IPS-NIHi11 (cell line): ENCODE measurements around the gene REC114.
"Not testable (repeated sequence)": the region's sequence is repeated elsewhere in the genome, so short reads cannot be mapped to it uniquely, and the experiment has no call there.

Experiments used
- DNase-seq: peaks from one replicate; pipeline ENCODE4 v3.0.0; 2012; ENCODE audit warnings: mixed read lengths, low spot score

Gene REC114

DNA sequence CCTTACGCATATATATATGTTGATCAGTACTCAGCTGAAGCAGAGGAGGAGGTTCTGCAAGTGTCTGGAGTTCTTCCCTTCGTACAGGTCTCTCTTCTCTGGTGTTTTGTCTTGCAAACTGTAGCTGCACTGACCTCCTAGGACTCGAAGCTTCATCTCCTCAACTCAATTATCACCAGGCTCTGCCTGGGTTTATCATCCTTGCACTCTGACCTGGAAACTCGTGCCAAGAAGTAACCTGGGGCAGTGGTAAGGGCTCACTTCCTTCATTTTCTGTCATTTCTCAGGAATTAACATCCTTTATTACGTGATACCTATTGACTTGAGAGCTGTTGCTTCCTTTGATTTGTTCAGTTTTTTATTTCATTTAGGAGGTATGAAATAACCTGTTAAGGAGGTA lies 14.4 kb downstream of the REC114 start:
- no peak for DNase-seq

DNA sequence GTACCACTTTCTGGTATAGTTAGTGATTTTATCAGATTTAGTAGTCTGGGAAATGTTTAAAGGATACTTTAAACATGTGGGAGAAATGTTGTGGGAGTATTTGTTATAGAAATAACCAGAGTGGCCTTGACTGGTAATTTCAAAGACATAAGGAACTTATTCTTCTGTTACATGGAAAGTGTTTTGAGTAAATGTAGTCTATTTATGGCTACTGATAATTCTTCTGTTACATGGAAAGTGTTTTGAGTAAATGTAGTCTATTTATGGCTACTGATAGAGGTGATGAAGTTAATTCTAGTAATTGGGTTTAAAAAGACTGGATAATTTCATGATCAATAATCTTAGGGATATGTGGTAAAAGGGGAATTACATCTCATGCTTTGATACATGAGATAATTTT lies 17.7 kb downstream of the REC114 start:
- no peak for DNase-seq

DNA sequence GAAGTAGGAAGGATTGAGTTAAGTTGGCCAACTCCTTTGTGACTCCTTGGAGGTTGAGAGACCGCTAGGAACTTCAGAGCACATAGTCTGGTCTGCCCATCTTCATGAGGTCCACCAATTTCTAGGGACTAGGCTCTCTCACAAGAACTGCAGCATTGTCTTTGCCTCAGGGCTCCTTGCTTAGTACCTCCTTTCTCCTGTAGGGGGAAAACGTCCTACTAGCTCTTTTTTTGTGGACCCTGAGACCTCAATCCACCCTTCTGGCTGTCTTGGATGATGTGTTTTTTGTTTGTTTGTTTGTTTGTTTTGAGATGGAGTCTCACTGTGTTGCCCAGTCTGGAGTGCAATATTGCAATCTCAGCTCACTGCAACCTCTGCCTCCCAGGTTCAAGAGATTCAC lies 21.6 kb downstream of the REC114 start:
- peak; percentile 70 for DNase-seq

DNA sequence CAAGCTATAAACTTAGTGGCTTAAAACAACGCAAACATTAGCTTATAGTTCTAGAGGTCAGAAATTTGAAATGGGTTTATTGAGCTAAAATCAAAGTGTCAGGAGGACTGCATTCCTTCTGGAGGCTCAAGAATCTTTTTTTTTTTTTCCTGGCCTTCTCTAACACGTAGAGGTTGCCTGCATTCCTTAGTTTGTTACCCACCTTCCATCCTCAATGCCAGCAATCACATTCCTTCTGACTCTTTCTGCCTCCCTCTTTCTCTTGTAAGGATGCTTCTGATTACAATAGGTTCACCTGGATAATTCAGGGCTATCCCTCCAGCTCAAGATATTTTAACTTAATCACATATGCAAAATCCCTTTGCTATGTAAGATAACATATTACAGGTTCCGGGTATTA lies 24.8 kb downstream of the REC114 start:
- peak; percentile 33 for DNase-seq

DNA sequence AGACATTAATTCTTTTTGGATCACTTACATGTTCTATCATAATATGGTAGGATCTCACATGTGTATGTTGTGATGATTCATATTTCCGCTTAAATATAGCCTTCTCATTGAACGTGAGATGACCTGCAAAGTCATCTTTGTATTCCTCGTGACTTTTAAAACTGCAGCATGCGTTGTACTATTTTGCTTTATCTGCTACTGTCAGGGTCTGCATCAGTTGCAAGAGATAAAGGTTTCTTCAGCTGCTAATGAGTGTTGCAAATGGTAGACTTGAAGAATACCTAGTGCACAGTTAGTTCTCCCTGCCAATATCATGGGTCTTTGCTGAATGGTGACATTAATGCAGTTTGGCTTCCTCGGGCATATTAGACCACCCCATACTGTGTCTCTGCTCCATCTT lies 31.8 kb downstream of the REC114 start:
- no peak for DNase-seq

DNA sequence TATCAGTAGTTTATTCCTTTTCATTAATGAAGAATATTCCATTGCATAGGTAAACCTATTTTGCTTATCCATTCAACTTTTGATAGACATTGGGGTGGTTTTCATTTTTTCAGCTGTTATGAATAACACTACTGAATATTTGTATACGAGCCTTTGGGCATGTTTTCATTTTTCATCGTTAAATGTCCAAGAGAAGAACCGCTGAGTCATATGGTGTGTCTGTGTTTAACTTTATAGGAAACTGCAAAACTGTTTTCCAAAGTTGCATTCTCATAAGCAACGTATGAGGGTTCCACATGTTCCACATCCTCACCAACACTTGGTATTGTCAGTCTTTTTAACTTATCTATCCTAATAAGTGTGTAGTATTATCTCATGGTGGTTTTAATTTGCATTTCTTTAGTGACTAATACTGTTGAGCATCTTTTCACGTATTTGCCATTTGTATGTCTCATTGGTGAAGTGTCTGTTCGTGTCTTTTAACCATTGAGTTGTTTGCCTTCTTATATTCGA lies 33.8 kb downstream of the REC114 start:
- DNase-seq: no peak

DNA sequence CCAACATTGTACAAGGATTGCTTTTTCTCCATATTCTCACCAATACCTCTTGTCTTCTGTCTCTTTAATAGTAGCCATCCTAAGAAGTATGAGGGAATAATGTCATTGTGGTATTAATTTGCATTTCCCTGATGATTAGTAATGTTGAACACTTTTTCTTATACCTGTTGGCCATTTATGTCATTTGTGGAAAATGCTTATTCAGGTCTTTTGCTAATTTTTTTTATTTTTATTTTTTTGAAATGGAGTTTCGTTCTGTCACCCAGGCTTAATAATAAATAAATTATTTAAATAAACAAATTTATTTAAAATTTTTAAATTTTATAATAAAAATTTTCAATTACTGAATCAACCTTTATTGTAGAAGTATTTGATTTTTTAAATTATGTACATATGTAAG lies 37.1 kb downstream of the REC114 start:
- DNase-seq: no peak

DNA sequence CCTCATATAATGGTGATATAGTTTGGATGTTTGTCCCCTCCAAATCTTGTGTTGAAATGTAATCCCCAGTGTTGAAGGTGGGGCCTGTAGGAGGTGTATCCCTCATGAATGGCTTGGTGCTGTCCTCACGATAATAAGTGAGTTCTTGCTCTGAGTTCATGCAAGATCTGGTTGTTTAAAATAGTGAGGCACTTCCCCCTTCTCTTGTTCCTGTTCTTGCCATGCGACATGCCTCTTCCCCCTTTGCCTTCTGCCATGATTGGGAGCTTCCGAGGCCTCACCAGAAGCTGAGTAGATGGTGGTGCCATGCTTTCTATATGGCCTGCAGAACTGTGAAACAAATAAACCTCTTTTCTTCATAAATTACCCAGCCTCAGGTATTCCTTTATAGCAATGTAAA lies 39.2 kb downstream of the REC114 start:
- DNase-seq: no peak

DNA sequence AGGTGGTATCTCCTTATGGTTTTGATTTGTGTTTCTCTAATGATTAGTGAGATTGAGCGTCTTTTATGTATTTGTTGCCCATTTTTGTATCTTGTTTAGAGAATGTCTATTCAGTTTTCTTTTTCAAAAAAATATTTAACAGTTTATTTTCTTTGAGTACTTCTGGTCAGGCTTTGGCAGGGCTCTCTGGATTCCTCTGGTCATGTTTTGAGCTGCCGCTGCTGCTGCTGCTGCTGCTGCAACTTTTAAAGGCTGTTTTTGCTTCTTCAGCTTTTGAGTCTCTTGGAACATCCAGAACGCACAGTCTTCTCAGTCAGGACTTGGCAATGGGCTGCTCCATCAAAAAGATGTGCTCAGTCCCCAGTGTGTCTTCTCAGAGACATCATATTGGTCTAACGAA lies 40.1 kb downstream of the REC114 start:
- DNase-seq: no peak

DNA sequence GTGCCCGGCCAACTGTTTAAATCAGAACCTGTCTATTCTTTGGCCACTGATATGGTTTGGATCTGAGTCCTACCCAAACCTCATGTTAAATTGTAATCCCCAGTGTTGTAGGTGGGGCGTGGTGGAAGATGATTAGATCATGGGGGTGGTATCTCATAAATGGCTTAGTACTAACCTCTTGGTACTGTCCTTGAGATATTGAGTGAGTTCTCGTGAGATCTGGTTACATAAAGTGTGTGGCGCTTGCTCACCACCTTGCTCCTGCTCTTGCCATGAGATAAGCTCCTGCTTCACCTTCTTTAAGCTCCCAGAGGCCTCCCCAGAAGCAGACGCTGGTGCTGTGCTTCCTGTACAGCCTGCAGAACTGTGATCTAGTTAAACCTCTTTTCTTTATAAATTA lies 42.4 kb downstream of the REC114 start:
- no peak for DNase-seq

DNA sequence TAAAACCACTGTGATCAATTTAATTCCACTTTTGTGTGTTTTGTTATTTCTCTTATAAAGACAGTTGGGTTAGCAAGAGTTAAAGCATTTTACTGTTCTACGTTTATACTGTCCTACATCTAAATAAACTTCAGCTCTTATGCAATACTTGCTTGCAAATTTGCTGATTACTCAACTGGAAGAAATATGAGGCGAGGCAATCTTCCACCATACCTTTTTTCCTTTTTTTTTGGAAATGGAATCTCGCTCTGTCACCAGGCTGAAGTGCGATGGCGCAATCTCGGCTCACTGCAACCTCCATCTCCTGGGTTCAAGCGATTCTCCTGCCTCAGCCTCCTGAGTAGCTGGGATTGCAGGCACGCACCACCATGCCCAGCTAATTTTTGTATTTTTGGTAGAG lies 42.9 kb downstream of the REC114 start:
- not testable (repeated sequence) for DNase-seq

DNA sequence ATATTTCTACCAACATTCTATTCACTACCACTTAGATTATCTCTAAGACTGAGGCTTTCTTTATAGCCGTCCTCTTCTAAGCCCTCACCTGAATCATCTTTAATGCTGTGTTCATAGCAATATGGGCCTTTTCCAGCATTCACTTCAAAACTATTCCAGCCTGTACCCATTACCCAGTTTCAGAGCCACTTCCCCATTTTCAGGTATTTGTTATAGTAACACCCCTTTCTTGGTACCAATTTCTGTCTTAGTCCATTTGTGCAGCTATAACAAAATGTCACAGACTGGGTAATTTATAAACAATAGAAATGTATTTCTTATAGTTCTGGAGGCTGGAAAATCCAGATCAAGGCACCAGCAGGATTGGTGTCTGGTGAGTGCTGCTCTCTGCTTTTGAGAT lies 45.7 kb downstream of the REC114 start:
- DNase-seq: no peak

DNA sequence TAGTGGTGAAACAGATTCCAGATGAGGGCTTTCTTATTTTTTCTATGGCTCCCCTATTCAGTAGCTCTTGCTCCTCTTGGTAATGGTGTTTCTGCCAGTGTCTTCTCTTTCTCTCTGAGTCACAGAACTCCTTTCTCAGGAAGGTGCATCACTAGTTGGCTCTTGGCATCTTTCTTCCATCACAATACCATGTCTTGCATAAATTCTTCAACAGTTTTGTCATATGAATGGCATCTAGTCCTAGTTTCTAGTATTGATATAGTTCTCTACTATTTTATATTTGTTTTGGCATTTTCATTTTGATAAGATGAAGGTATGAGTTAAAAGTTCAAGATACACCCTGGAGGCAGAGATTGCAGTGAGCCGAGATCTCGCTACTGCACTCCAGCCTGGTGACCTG lies 51.0 kb downstream of the REC114 start:
- no peak for DNase-seq

DNA sequence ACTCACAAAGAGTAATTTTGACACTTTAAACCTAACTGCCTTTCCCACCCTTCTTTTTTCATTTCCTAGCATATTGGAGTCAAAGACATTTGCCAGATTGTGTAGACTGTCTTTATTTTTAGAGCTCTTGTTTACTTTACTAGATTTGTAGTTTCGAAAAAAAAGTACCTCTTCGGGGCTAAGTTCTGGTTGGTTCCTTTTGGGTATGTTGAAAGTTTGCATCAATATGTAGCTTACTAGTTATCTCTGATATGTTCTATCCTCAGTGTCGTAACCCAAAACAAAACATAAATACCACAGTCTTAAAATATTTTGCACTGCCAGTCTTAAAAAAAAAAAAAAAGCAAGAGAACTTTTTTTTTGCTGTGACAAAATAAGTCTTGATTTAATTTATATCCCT lies 52.2 kb downstream of the REC114 start:
- no peak for DNase-seq

DNA sequence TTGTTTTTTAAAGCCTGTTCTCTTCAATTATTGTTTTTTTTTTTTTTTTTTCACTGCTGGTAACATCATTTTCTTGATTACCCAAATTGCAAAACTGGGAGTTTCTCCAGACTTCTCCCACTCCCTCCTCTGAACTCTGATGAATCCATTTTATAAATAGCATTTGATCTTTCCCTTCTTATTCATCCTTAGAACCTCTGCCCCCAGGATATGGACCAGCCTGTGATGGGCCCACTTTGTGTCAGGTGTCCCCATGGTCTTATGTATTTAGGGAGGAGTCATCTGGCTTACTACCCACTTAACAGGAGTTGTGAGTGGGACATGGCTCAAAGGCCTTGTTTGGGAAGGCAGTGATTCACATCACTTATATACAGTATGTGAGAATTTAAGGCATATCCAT lies 57.7 kb downstream of the REC114 start:
- no peak for DNase-seq

DNA sequence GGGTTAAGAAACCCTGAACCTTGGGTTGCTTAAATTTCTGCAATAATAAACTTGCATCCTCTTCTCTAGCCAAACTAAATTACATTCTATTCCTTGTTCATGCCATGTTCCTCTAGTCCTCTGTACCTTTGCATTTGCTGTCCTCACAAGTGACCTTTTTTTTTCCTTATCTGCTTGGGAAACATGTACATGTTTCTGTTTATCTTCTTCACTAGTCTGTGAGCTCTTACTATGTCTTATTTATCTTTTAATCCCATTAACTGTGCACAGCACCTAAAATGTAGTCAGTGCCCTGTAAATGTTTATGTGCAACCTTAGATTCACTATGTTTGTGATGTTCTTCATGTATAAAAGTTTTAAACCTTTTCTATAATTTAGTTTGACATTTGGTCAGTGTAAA lies 61.9 kb downstream of the REC114 start:
- no peak for DNase-seq

DNA sequence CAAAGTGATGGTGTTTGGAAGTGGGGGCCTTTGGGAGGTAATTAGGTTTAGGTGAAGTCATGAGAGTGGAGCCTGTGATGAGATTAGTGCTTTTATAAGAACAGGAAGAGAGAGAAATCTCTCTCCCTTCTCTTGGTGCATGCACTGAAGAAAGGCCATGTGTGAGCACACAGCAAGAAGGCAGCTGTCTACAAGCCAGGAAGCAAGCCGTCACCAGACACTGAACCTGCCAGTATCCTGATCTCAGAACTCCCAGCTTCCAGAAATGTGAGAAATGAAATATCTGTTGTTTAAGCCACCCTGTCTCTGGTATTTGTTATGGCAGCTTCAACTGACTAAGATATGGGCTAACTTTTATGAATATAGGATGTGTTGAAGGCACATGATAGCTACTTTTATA lies 72.6 kb downstream of the REC114 start:
- no peak for DNase-seq

DNA sequence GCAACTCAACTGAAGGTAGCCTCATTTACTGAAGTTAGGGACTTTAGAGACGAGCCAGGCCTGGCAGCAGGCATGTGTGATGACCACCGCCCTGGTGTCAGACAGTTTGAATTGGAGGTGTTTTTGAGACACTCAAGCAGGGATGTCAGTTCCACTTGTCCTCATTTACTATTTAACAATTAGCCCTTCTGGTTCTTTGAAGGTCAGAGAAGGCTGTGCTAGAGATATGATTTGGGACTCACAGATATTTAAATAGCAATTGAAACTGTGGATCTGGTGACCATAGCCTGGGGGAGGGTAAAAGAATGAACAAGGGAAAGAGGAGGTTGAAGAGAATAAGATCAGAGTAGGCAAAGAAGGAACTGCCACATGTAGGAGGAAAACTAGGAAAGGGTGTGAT lies 74.6 kb downstream of the REC114 start:
- no peak for DNase-seq

DNA sequence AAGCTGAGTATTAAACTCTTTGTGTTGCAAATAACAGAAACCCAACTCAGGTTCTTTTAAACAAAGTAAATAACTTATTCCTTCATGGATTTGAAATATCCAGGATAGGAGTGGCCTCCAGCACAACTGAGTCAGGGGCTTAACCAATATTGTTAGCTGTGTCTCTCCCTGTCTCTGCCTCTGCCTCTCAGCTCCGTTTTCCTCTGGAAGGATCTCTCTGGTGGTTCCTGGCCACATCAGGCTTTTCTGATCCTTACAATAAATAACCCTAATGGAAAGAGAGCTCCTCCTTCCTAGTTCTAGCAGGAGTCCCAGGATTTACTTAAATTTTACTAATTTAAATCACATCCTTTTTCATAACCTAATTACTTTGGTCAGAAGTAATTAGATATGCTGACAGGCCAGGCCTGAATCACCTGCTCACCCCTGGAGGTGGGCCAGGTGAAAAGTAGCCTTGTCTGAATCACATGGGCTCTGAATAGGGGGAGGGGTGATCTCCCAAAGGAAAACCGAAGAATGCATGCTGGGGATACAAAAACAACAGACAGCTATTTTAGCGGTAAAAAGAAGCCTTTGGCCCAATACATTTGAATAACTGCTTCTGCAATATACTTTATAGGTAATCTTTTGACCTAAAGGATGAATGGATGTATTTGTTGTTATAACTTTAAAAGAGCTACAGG lies 75.4 kb downstream of the REC114 start:
- DNase-seq: peak; percentile 39

DNA sequence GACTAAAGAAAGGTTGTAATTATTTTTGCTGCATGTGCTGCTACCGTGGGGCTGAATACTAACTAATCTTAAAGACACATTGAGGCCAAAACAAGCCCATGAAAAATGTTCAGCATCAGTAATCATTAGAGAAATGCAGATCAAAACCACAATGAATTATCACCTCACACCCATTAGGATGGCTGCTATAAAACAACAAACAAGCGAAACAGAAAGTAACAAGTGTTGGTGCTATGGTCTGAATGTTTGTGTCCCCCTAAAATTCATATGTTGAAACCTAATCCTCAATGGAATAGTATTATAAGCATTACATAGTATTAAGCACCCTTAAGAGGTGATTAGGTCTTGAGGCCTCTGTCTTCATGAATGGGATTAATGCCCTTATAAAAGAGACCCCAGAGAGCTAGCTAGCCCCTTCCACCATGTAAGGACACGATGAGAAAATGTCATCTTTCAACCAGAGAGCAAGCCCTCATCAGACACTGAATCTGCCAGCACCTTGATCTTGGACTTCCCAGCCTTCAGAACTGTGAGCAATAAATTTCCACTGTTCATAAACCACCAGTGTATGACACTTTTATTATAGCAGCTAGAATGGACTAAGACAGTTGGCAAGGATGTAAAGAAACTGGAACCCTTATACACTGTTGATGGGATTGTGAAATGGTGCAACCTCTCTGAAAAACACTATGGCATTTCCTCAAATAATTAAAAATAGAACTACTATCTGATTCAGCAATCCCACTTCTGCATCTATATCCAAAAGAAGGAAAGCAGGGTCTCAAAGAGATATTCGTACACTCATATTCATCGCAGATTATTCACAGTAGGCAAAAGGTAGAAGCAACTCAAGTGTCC lies 76.1 kb downstream of the REC114 start:
- DNase-seq: no peak

DNA sequence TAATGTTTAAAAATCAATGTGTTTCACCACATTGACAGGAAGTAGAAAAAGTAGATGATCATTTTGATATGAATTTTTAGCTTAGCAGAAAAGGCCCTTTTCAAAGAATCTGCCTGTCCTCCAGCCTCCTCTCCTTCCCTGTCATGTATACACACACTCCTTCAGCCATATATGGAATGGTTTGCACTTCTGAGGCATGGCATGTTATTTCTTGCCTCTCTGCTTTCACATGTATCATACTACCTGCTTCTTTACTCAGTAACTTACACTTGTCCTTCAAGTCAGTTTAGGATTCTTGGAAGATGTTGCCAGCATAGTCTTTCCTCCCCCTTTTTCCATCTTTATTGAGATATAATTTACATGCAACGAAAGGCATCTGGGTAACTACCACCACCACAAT lies 79.0 kb downstream of the REC114 start:
- no peak for DNase-seq

DNA sequence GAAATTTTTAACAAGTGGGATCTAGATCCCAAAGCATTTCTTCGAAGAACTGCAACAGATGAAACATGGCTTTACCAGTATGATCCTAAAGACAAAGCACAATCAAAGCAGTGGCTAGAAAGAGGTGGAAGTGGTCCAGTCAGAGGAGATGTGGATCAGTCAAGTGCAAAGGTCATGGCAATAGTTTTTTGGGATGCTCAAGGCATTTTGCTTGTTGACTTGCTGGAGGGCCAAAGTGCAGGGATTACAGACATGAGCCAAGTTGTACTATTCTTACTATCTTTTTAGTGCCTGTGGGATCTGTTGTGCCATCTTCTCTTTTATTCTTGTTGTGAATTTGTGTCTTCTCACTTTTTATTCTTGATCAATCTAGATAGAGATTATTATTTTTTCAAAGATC lies 82.0 kb downstream of the REC114 start:
- no peak for DNase-seq

DNA sequence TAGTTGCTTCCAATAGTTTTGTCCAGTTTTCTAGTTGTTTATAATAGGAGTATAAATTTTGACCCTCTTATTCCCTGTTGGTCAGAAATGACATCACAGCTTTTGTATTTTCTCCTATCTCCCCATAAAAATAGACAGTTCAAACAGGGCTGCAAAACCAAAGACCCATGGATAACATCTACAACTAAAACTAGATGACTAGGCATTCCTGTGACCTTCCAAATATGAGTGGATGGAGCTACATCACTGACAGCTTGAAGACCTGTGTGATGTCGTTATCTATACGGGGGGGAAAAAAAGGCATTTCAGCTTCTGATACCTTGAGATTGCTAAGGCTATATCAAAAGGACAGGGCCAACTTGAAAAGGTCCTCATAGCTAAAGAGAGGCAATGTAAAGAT lies 84.6 kb downstream of the REC114 start:
- DNase-seq: no peak

DNA sequence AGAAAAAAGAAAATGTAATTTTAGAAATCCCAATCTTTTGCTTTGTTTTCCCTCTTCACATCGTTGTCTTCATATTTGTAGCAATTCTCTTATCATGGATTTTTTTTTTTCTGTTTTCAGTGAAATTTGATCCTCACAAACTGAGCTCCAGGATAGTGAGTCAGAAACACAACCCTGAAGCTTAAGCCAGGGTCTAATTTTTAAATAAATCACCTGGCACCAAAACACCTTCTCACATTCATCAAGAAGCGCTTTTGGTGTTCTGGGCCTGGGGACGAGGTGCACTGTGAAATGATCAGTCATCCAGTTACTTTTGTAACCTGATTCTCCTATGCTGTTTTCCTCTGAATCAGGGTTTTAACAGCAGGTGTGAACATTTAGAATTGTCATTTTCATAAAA lies 87.7 kb downstream of the REC114 start:
- DNase-seq: no peak
